ENCODE measurements around the gene ZNF283.

ZNF283 gene

DNA sequence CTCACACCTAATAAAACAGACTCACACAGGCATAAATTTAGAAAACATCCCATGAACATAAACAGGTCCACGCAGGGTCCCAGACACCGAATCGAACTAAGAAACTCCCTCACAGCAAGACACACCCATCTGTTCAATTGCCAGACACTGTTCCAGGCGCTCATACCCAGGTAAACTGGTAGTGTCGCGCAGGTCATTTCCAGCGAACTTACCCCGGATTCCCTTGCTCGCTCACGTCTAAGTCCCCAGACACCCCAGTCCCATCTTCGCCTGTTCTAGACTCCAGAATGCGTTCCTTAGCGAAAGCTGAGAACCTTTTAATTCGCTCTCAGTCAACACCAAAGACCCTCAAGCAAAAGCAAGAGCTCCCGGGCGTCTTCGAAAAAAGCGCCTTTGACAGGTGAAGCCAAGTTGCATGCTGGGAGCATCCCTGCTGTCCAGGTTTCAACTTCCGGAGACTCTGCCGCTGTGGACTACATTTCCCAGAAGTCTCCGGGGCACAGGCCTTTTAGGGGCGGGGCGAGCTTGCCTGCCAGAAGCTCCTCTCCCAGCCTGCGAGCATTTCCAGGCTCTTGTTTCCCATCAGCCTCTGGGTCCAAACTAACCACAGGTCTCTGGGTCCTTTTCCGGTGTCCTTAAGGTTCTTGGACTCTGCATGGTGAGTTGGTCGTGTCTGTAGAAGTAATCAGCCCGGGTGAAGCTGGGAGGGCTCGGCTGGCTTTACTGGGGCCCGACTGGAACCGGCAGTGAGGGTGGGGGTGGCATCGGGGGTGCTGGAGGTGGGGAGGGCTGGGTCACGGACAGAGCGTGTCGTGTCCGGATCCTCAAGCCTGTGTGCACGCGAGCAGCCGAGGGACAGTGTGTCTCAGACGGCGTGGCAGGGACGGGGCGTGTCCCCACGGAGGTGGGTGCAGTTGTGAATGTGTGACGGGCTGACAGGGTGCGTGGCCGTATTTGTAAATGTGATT, at the start of gene ZNF283:
Gene ZNF283 (plus strand): TSS at position 535 of the 968 bp plus-strand sequence. CDS start 6,184 bp downstream, outside the sequence.
- peak; percentile 95 for DNase-seq (ENCODE audit: low spot score)

- DNase-seq (ENCODE audit: low spot score) = no peak
Measured at GRCh38 chr19:43778651-43779050, 48.5 kb upstream of the ZNF283 start.

DNA sequence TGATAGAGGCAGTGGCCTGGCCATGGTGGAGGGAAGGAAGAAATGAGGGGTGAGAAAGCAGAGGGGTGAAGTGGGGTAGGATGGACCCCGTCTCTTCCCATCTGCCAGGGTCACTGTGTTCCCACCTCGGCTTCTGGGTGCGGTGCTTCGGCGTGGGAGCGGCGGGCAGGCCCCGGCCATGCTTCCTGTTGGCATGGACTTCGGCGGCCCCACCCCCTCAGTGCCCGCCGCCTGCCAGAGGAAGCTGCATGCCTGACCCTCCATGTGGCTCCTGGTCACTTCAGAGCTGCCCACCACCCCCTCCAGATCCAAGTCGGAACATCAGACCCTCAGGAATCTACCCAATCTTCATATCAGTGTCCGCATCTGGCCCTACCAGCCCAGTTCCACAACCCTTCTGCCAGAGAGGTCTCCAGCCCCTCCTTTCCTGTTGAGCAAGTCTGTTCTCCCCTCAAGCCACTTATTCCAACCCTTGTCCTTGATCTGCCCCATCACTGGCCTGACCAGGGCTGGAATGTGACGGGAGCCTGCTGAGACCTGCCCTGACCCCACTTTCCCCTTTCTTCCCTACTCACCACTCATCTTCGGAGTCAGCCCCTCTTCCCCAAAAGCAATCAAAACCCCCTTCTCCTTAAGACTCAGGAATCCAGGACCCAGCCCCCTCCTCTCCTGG, 47.8 kb upstream of the ZNF283 start:
- DNase-seq (ENCODE audit: low spot score) = no peak

DNA sequence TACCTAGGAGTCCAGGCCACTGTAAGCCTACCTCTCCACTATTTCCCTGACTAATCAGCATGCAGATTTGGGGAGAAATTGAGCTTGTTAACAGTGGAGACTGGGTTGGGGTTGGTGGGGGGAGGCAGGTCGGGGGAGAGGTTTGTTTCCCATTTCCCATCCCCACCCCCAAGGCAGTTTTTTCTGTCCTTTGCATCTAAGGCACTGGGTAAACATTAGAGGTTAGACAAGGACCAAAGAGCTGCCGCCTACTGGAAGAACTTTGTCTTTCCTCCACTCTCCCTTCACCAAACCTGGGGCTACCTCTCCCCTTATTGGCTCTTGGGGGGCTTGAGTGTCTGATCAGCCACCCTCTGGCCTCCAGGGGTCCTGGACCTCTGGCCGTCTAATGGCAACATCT, 47.3 kb upstream of the ZNF283 start:
- DNase-seq (ENCODE audit: low spot score) = no peak

DNA sequence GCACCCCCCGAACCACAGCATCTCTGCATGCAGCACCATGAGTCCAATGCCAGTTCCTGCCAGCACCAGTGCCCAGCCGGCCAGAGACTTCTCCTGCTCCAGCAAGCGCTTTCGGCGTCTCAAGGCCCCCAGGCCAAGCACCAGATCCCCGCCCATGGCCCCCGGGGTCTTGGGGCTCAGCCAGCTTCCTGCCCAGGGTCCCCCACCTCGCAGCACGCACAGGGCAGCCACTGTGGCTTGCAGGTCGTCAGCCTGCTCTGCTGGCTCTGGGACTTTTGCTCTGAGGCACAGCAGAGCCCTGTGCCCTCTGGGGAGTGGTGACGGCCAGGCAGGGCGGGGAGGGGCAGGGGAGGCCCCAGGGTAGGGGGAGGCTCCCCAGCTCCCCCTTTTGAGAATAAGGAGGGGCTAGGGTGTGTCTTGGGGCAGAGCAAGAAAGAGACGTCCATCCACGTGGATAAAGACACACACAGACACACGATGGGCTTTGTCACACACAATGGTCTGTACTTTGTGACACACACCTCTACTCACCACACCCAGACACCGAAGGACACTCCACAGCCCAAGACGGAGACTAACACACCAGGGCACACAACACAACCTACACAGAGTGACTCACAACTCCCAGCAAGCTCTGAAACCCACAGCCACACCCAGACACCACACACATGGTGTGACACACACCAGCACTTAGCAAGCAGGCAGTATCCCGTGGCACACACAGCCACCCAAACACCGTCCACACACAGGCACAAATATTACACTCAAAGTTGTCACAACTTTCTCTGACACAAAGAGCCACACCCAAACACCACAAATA, 46.2 kb upstream of the ZNF283 start, which contains the start of gene KCNN4:
Gene KCNN4 (minus strand): TSS at position 268 of the 820 bp plus-strand sequence. CDS start 112 bp downstream, at position 156.
- peak; percentile 28 for DNase-seq (ENCODE audit: low spot score)

DNA sequence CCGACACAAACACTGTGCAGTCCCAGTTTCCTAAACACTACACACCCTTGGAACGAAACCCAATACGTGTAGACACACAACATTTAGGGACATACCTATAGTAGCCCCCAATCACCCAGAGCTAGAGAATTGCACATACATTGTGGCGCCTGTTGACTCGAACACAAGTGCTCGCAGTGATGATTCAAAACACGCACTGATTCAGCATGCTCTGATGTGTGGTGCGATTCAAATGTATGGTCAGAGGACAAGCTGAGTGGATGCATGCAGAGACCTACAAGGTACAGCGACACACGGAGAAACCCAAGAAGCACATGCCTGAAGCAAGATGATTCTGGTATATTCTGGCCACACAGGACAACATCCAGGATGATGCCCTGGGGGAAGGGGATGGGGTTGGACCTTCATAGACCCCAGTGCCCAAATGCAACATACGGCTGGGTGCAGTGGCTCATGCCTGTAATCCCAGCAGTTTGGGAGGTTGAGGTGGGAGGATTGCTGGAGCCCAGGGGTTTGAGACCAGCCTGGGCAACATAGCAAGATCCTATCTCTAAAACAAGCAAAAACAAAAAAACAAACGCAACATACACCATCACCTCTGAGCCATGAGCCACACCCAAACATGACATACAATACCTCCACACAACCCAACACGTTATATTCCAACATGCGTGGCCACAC, 45.4 kb upstream of the ZNF283 start:
- DNase-seq (ENCODE audit: low spot score) = no peak

DNA sequence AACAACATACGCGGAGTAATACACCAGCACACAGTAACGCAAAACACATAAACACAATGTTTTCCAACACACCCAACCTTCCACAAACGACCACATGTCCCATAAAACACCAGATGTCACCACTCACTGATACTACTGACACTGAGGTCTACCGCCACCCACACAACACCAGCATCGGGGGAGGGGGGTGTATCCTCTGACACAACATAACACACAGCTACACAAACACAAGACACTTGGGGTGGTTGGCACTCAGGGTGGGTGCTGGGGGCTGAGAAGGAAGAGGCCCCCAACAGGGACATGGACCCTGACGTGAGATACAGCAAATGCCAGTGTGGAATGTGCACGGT, 44.8 kb upstream of the ZNF283 start:
- DNase-seq (ENCODE audit: low spot score) = no peak

- no peak for DNase-seq (ENCODE audit: low spot score)
Measured at GRCh38 chr19:43782689-43783231, 44.4 kb upstream of the ZNF283 start.

- no peak for DNase-seq (ENCODE audit: low spot score)
Measured at GRCh38 chr19:43783636-43784035, 43.5 kb upstream of the ZNF283 start.

GRCh38 chr19:43784241-43784980, 42.7 kb upstream of the ZNF283 start:
- DNase-seq (ENCODE audit: low spot score) = peak; percentile 89

GRCh38 chr19:43784981-43785808, 41.9 kb upstream of the ZNF283 start:
- peak; percentile 74 for DNase-seq (ENCODE audit: low spot score)

- DNase-seq (ENCODE audit: low spot score) = no peak
Measured at GRCh38 chr19:43786665-43787064, 40.5 kb upstream of the ZNF283 start.

DNA sequence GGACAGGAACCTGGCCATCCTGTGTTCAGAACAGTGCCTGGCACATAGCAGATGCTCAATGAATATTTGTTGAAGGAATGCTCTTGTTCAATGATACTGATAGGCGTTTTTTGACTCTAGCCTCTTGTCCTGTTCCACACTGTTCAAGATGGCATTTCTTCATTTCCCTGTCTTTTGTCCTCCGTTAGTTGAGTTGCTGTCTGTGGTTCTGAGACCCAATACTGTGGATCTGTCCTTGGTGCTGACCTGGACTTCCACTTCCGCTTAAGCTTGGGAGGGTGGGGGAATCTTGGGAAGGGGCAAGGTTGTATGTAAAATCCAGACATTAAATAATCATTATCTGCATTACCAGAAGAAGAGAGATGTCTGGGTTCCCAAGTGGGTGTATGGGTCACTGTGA, 38.1 kb upstream of the ZNF283 start:
- peak; percentile 44 for DNase-seq (ENCODE audit: low spot score)

- DNase-seq (ENCODE audit: low spot score) = no peak
Measured at GRCh38 chr19:43790587-43790986, 36.5 kb upstream of the ZNF283 start.

GRCh38 chr19:43797118-43797517, 30.0 kb upstream of the ZNF283 start:
- no peak for DNase-seq (ENCODE audit: low spot score)

- DNase-seq (ENCODE audit: low spot score) = no peak
Measured at GRCh38 chr19:43797556-43797955, 29.6 kb upstream of the ZNF283 start.

GRCh38 chr19:43798026-43798545, 29.0 kb upstream of the ZNF283 start:
- no peak for DNase-seq (ENCODE audit: low spot score)

GRCh38 chr19:43798546-43799409, 28.3 kb upstream of the ZNF283 start:
- peak; percentile 41 for DNase-seq (ENCODE audit: low spot score)
